CD4-positive, alpha-beta T cell treated with Interleukin-15 for 1 hour (primary cell): ENCODE measurements around the gene BOC.

ENCODE experiments used
- DNase-seq: peaks from one replicate; pipeline ENCODE4 v3.0.0-alpha.2; 2020

The BOC gene

DNA sequence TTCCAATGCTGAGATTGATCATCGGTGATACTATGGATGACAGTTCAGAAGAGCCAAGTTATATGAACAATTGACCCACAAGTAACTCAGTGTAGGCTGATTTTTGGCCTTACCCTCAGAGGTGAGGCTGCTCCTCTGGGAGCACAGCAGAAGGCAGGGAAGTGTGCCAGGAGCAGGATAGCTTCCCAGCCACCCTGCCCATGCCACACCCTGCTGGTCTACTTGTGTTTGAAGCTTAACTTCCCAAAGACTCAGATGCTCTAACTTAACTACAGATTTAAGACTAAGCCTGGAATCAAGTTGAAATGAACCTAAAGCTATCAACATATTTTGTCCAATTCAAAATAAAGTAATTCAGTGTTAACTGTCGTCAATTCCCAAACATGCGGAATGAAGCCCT lies 77.5 kb downstream of the BOC start:
- no peak for DNase-seq

GRCh38 chr3:113291572-113291971 lies 80.2 kb downstream of the BOC start:
- DNase-seq, result no peak

- no peak for DNase-seq
Observed at GRCh38 chr3:113292933-113293332, 81.6 kb downstream of the BOC start.

GRCh38 chr3:113293348-113293747 lies 82.0 kb downstream of the BOC start:
- no peak for DNase-seq

GRCh38 chr3:113295463-113295862 lies 84.1 kb downstream of the BOC start:
- DNase-seq, result no peak

DNA sequence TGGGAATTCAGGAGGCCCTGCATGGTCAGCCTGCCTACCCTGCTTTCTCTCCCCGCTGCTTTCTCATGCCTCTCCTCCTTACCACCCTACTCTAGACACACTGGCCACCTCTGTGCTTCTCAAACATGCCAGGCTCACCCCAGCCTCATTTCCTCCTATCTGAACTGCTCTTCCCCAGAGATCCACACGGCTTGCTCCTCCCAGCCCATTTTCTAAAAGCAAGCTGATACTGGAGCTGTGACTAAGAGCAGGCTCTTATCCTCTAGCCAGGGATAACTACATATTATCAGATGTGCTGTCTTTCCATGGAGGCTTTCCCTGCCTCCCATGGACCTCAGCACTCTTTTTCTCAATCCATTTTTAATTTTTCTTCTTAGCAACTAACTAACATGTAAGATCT lies 85.9 kb downstream of the BOC start:
- DNase-seq, result no peak

- no peak for DNase-seq
Observed at GRCh38 chr3:113297841-113298240, 86.5 kb downstream of the BOC start.

- no peak for DNase-seq
Observed at GRCh38 chr3:113300596-113300995, 89.2 kb downstream of the BOC start.

GRCh38 chr3:113304102-113304501 lies 92.7 kb downstream of the BOC start:
- DNase-seq, result no peak

DNA sequence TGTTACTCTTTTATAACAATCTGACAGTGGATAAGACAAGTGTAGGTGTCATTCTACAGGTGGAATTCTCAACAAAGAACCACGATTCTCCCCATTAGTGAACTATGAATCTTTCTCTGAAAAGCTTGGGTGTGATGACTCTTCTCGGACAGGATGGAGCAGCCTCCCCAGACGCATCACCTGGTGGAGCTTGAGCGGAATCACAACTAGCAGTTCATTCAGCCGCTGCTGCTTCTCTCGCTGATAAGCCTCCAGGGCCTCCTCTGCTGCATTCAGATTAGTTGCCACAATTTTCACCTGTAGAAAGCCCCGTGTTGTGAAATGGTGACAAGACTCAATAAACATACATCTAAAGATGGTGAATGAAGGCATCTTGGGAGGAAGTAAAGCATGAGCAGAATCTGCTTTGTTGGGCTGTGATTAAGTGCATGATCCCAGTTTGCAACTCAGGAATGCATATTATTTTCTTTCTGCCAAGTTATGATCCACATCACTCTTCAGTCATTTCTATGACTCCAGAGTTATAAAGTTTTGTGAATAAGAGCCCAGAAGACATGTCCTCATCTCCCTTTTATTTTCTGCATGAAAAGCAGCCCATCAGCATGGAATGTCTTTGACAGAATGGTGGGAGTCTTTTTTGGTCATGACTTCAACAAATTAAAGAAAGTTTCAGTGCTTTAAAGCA lies 93.6 kb downstream of the BOC start:
- DNase-seq, result no peak

GRCh38 chr3:113310960-113311359 lies 99.6 kb downstream of the BOC start:
- DNase-seq, result no peak

GRCh38 chr3:113312416-113312815 lies 101.1 kb downstream of the BOC start:
- DNase-seq, result no peak

- no peak for DNase-seq
Observed at GRCh38 chr3:113314923-113315322, 103.6 kb downstream of the BOC start.

DNA sequence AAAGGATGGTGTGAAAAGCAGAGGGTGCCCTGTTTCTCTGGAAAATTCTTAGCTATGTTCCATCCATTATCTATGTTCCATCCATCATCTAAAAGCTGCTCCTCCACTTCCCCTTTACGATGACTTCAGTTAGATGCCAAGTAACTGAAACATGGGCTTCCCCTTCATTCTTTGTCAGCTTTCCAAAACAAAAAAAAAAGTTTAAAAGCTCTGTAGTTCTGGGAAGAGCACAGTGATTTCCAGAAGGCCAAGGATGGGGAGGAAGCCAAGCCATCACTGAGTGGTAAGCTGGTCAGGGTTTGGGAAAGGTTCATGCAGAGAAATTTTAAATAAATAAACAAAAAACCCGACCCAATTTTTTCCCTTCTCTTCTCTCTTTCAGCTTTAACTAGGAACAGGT lies 118.4 kb downstream of the BOC start:
- no peak for DNase-seq

DNA sequence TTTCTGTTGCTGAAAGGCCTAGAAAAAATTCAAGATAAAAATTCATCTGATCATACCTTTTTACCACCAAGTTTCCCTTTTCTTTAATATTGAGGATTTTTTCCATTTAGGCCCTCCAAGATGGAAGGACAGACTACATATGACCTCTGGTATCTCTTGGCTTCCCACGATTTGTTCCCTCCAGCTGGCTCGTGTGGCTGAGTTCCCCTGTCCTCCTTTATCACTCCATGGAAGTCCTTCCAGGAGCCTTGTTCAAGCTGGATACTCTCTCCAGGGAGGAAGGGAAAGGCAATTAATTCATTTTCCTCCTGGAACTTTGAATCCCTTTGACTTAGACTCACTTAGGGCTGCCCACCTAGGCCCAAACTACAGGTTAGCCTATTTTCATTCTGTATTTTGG lies 119.4 kb downstream of the BOC start:
- DNase-seq, result no peak

DNA sequence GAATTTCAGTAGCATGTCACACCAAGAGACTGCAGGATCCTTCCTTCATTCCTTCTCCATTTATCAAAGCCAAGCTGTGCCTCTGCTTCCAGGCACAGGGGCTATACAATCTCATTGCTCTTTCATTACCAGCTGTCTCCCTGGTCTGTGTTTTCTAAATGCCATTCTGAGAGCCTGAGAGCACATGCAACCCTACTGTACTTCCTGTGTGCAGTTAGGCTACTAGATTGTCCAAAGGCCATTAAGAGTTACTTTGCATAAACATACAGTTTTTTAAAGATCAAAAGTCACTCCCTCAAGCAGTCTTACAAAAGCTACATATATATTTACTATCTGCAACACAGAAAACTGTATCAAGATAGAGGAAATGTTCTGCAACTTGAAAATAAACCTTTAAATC lies 119.8 kb downstream of the BOC start:
- DNase-seq, result no peak
